BE2C (cell line): ENCODE results near the gene LRRC1.

Source experiments
- DNase-seq: peaks from one replicate; pipeline ENCODE4 v3.0.0-alpha.2; 2020
- H3K27me3 ChIP-seq: fragments of 250-450 bp; sonication (Bioruptor Pico); 2 replicates; pipeline ENCODE4 v1.5.1; 2020; ENCODE audit warnings: mild to moderate bottlenecking
- H3K36me3 ChIP-seq: fragments of 250-450 bp; sonication (Bioruptor Pico); 2 replicates; pipeline ENCODE4 v1.5.1; 2020; ENCODE audit warnings: mild to moderate bottlenecking
- H3K4me1 ChIP-seq: fragments of 250-450 bp; sonication (Bioruptor Pico); 2 replicates; pipeline ENCODE4 v1.5.1; 2020
- H3K4me3 ChIP-seq: 2 replicates; pipeline ENCODE4 v1.5.1; 2011; ENCODE audit warnings: low read depth, low read length
- H3K9me3 ChIP-seq: fragments of 250-450 bp; sonication (Bioruptor Pico); 2 replicates; pipeline ENCODE4 v1.5.1; 2020
- CTCF ChIP-seq: IDR thresholded peaks from 2 replicates; pipeline ENCODE4 v1.5.1; 2012; ENCODE audit warnings: mild to moderate bottlenecking, low read depth, low read length

LRRC1 gene

GRCh38 chr6:53831081-53831869 is 36.5 kb downstream of the LRRC1 start:
- DNase-seq = no peak
- TF ChIP-seq CTCF = no peak
- H3K4me3 ChIP-seq = no peak overlapping the region
- H3K9me3 ChIP-seq = no peaks in the 10 kb centered on the region
- H3K36me3 ChIP-seq = no peaks in the 10 kb centered on the region
- H3K4me1 ChIP-seq = no peaks in the 10 kb centered on the region
- H3K27me3 ChIP-seq = no peaks in the 10 kb centered on the region

GRCh38 chr6:53831936-53832660 is 37.3 kb downstream of the LRRC1 start:
- Histone ChIP-seq H3K36me3 (no peaks in the 10 kb centered on the region), H3K27me3 (no peaks in the 10 kb centered on the region), H3K9me3 (no peaks in the 10 kb centered on the region), H3K4me3 (no peak overlapping the region), H3K4me1 (no peaks in the 10 kb centered on the region)
- no peak for DNase-seq
- TF ChIP-seq CTCF = no peak

GRCh38 chr6:53833155-53833554 is 38.4 kb downstream of the LRRC1 start:
- Histone ChIP-seq H3K36me3 (no peaks in the 10 kb centered on the region), H3K9me3 (no peaks in the 10 kb centered on the region), H3K4me3 (no peak overlapping the region), H3K27me3 (no peaks in the 10 kb centered on the region), H3K4me1 (no peaks in the 10 kb centered on the region)
- no peak for TF ChIP-seq CTCF
- no peak for DNase-seq

DNA sequence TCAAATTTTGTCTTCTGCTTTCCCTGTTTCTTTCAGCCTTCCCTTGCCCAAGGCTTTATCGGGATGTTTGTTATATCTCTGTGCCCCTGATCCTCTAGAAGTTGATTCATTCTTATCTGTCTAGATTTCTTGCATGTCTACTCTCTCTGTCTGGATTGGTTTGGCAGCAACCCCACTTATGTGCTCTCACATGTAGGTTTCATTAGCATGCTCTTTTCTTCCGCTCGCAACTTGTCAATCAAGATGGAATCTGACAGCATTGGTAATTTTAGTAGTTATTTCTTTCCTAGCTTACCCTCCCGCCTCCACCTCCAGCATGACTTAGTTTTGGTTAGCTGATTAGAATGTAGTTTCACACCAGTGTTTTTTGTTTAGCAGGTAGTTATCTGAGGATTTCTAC is 39.3 kb downstream of the LRRC1 start:
- Histone ChIP-seq H3K4me1 (no peaks in the 10 kb centered on the region), H3K27me3 (no peaks in the 10 kb centered on the region), H3K9me3 (no peaks in the 10 kb centered on the region), H3K36me3 (no peaks in the 10 kb centered on the region), H3K4me3 (no peak overlapping the region)
- DNase-seq = no peak
- TF ChIP-seq CTCF = no peak

- no peak overlapping the region for H3K4me3 ChIP-seq
- no peaks in the 10 kb centered on the region for H3K4me1 ChIP-seq
- no peaks in the 10 kb centered on the region for H3K9me3 ChIP-seq
- DNase-seq = no peak
- no peaks in the 10 kb centered on the region for H3K27me3 ChIP-seq
- TF ChIP-seq CTCF = no peak
- no peaks in the 10 kb centered on the region for H3K36me3 ChIP-seq
Measured at GRCh38 chr6:53837865-53838769, 43.3 kb downstream of the LRRC1 start.
